HepG2 (cell line): Measurements from ENCODE around the gene LBR. TPM values are rescaled to one million over a fixed set of nuclear protein-coding genes. Genes with fewer than 3 reads are reported as not detected.

Source experiments
- EHMT2 ChIP-seq: fragments of 200-600 bp; sonication (generic); IDR thresholded peaks from 2 replicates; pipeline ENCODE4 v1.7.0; 2017; ENCODE audit warnings: antibody characterized with exemption, low read depth, low read length, borderline replicate concordance
- HDAC2 ChIP-seq: sonication (generic); formaldehyde crosslinking; IDR thresholded peaks from 2 replicates; pipeline ENCODE4 v1.4.0; 2020; ENCODE audit warnings: missing genetic modification reagents
- LCORL ChIP-seq, 2 experiments: fragments of 450-650 bp in 1 of 2; sonication (generic) in 1 of 2; formaldehyde crosslinking in 1 of 2; IDR thresholded peaks; 2 replicates each; pipeline versions ENCODE4 v1.5.0 to v1.6.1; 2017 to 2020; ENCODE audit warnings: antibody characterized with exemption in 1 of 2, missing genetic modification reagents in 1 of 2
- NRL ChIP-seq: sonication (generic); formaldehyde crosslinking; IDR thresholded peaks from 2 replicates; pipeline ENCODE4 v1.5.0; 2020; ENCODE audit warnings: missing genetic modification reagents, mild to moderate bottlenecking, moderate library complexity, borderline replicate concordance
- RARG ChIP-seq: sonication (generic); formaldehyde crosslinking; IDR thresholded peaks from 2 replicates; pipeline ENCODE4 v1.4.0; 2020; ENCODE audit warnings: low read depth, mild to moderate bottlenecking, missing genetic modification reagents
- SPEN ChIP-seq: sonication (generic); formaldehyde crosslinking; IDR thresholded peaks from 2 replicates; pipeline ENCODE4 v1.5.1; 2020; ENCODE audit warnings: low read depth, mild to moderate bottlenecking, missing genetic modification reagents
- TCF7 ChIP-seq: sonication (generic); IDR thresholded peaks from 2 replicates; pipeline ENCODE4 v1.6.1; 2016; ENCODE audit warnings: antibody characterized with exemption, low read depth
- ZNF101 ChIP-seq: sonication (generic); formaldehyde crosslinking; IDR thresholded peaks from 2 replicates; pipeline ENCODE4 v1.4.0; 2020; ENCODE audit warnings: mild to moderate bottlenecking, low read depth, missing genetic modification reagents, borderline replicate concordance
- ZNF747 ChIP-seq: sonication (generic); formaldehyde crosslinking; IDR thresholded peaks from 2 replicates; pipeline ENCODE4 v1.8.1; 2023; ENCODE audit warnings: missing genetic modification reagents, mild to moderate bottlenecking, borderline replicate concordance
- polyA plus RNA-seq, 8 experiments: library from polyadenylated mRNA; depleted of rRNA in 3 of 8; stranded (reverse) in 7 of 8; unstranded in 1 of 8; fragments of >200 nt; fragmentation: Illumina TruSeq in 4 of 8; extraction: Trizol in 4 of 8; gene quantifications; 2 replicates each; pipeline versions ENCODE4 v1.2.1 to v1.2.3, GENCODE V29; 2011 to 2016; ENCODE audit warnings: low read depth in 4 of 8, missing spikeins in 1 of 8, mixed read lengths in 1 of 8; ENCODE audit not compliant: insufficient read depth in 1 of 8
- total RNA-seq, 5 experiments: library from RNA; depleted of rRNA; stranded (reverse); fragments of >200 nt; fragmentation: Illumina TruSeq; extraction: Trizol; gene quantifications; 2 replicates each; pipeline ENCODE4 v1.2.3, GENCODE V29; 2016; ENCODE audit warnings: low read depth in 1 of 5
- TF ChIP-seq, protein P1 (sequence below): sonication (generic); formaldehyde crosslinking; IDR thresholded peaks from 2 replicates; pipeline ENCODE4 v1.4.0; 2020; ENCODE audit warnings: mild to moderate bottlenecking, low read depth, missing genetic modification reagents
- TF ChIP-seq, protein P2 (sequence below): sonication (generic); formaldehyde crosslinking; IDR thresholded peaks from 2 replicates; pipeline ENCODE4 v1.4.0; 2020; ENCODE audit warnings: missing genetic modification reagents
- TF ChIP-seq, protein P3 (sequence below): sonication (generic); formaldehyde crosslinking; IDR thresholded peaks from 2 replicates; pipeline ENCODE4 v1.9.0; 2022; ENCODE audit warnings: low read depth, missing genetic modification reagents
- TF ChIP-seq, protein P4 (sequence below): sonication (generic); formaldehyde crosslinking; IDR thresholded peaks from 2 replicates; pipeline ENCODE4 v1.4.0; 2020; ENCODE audit warnings: missing genetic modification reagents
- TF ChIP-seq, protein P5 (sequence below): sonication (generic); formaldehyde crosslinking; IDR thresholded peaks from 2 replicates; pipeline ENCODE4 v1.5.0; 2020; ENCODE audit warnings: missing genetic modification reagents, mild to moderate bottlenecking, borderline replicate concordance
- TF ChIP-seq, protein P6 (sequence below): IDR thresholded peaks from 2 replicates; pipeline ENCODE4 v1.6.1; 2016

LBR gene
- total and polyA plus RNA-seq, 2 of the 13 experiments (the other 11 are each of a cell fraction or from before 2014, with no cell fraction given) = 38.9 to 76.7 TPM

DNA sequence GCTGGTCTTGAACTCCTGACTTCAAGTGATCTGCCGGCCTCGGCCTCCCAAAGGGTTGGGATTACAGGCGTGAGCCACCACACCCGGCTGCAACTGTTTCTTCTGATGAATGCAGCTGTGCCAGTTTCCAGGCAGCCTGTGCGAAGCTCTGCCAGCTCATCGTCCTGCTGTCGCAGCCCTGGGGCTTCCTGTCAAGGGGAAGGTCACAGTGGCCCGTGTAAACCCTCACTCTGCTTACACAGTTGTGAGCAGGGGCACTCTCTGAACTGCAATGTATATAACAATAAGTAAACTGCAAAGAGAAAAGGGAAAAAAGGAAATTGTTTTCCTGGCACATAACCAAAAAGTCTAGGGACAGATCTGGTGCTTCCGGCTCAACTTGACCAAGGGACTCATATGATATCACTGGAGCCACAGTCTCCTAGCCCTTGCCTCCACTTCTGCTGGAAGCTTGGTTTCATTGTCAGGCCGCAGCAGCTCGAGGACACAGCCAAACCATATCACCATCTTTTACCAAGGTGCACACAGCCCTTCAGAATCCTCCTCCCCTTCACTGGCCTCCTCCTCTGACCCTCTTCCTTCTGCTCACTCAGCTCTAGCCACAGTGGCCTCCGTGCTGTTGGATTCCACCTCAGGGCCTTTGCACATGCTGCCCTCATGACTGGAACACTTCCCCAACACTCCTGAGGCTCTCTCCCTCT, 22.8 kb upstream of the LBR start (continued):
- TF ChIP-seq, protein P1, sequence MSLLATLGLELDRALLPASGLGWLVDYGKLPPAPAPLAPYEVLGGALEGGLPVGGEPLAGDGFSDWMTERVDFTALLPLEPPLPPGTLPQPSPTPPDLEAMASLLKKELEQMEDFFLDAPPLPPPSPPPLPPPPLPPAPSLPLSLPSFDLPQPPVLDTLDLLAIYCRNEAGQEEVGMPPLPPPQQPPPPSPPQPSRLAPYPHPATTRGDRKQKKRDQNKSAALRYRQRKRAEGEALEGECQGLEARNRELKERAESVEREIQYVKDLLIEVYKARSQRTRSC = no peak
- TF ChIP-seq, protein P2, sequence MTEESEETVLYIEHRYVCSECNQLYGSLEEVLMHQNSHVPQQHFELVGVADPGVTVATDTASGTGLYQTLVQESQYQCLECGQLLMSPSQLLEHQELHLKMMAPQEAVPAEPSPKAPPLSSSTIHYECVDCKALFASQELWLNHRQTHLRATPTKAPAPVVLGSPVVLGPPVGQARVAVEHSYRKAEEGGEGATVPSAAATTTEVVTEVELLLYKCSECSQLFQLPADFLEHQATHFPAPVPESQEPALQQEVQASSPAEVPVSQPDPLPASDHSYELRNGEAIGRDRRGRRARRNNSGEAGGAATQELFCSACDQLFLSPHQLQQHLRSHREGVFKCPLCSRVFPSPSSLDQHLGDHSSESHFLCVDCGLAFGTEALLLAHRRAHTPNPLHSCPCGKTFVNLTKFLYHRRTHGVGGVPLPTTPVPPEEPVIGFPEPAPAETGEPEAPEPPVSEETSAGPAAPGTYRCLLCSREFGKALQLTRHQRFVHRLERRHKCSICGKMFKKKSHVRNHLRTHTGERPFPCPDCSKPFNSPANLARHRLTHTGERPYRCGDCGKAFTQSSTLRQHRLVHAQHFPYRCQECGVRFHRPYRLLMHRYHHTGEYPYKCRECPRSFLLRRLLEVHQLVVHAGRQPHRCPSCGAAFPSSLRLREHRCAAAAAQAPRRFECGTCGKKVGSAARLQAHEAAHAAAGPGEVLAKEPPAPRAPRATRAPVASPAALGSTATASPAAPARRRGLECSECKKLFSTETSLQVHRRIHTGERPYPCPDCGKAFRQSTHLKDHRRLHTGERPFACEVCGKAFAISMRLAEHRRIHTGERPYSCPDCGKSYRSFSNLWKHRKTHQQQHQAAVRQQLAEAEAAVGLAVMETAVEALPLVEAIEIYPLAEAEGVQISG (CRISPR knock-in tag) = no peak
- TF ChIP-seq, protein P3, sequence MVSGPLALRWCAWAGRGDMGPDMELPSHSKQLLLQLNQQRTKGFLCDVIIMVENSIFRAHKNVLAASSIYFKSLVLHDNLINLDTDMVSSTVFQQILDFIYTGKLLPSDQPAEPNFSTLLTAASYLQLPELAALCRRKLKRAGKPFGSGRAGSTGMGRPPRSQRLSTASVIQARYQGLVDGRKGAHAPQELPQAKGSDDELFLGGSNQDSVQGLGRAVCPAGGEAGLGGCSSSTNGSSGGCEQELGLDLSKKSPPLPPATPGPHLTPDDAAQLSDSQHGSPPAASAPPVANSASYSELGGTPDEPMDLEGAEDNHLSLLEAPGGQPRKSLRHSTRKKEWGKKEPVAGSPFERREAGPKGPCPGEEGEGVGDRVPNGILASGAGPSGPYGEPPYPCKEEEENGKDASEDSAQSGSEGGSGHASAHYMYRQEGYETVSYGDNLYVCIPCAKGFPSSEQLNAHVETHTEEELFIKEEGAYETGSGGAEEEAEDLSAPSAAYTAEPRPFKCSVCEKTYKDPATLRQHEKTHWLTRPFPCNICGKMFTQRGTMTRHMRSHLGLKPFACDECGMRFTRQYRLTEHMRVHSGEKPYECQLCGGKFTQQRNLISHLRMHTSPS (CRISPR knock-in tag) = peak; percentile 96
- TF ChIP-seq TCF7 = peak; percentile 13; the same call in 1 of the 2 replicates
- TF ChIP-seq LCORL (IDR thresholded peaks at IDR 0.05) = no peak
- peak; percentile 66; the same call in 1 of the 2 replicates for TF ChIP-seq LCORL (CRISPR knock-in tag; IDR thresholded peaks at IDR 0.05)
- TF ChIP-seq ZNF747 (CRISPR knock-in tag) = 0 out of 2 replicates have a peak, but pooled peaks have one; percentile 56
- TF ChIP-seq, protein P4, sequence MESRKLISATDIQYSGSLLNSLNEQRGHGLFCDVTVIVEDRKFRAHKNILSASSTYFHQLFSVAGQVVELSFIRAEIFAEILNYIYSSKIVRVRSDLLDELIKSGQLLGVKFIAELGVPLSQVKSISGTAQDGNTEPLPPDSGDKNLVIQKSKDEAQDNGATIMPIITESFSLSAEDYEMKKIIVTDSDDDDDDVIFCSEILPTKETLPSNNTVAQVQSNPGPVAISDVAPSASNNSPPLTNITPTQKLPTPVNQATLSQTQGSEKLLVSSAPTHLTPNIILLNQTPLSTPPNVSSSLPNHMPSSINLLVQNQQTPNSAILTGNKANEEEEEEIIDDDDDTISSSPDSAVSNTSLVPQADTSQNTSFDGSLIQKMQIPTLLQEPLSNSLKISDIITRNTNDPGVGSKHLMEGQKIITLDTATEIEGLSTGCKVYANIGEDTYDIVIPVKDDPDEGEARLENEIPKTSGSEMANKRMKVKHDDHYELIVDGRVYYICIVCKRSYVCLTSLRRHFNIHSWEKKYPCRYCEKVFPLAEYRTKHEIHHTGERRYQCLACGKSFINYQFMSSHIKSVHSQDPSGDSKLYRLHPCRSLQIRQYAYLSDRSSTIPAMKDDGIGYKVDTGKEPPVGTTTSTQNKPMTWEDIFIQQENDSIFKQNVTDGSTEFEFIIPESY (CRISPR knock-in tag) = no peak
- peak; percentile 63; the same call in 1 of the 2 replicates for TF ChIP-seq HDAC2
- TF ChIP-seq, protein P5, sequence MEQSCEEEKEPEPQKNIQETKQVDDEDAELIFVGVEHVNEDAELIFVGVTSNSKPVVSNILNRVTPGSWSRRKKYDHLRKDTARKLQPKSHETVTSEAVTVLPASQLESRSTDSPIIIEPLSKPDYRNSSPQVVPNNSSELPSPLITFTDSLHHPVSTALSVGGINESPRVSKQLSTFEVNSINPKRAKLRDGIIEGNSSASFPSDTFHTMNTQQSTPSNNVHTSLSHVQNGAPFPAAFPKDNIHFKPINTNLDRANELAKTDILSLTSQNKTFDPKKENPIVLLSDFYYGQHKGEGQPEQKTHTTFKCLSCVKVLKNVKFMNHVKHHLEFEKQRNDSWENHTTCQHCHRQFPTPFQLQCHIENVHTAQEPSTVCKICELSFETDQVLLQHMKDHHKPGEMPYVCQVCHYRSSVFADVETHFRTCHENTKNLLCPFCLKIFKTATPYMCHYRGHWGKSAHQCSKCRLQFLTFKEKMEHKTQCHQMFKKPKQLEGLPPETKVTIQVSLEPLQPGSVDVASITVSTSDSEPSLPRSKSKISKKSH (CRISPR knock-in tag) = 0 out of 2 replicates have a peak, but pooled peaks have one; percentile 25
- TF ChIP-seq, protein P6, sequence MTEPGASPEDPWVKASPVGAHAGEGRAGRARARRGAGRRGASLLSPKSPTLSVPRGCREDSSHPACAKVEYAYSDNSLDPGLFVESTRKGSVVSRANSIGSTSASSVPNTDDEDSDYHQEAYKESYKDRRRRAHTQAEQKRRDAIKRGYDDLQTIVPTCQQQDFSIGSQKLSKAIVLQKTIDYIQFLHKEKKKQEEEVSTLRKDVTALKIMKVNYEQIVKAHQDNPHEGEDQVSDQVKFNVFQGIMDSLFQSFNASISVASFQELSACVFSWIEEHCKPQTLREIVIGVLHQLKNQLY (CRISPR knock-in tag) = peak; percentile 37; the same call in 1 of the 2 replicates
- TF ChIP-seq EHMT2 = no peak
- TF ChIP-seq ZNF101 (CRISPR knock-in tag) = no peak
- TF ChIP-seq RARG = no peak
- no peak for TF ChIP-seq NRL (CRISPR knock-in tag)
- peak; percentile 52; the same call in 1 of the 2 replicates for TF ChIP-seq SPEN
